Right atrium auricular region (tissue), 2 donors: ENCODE data around the gene SPTBN1. TPM values are rescaled to one million over a fixed set of nuclear protein-coding genes. Genes with fewer than 3 reads are reported as not detected.

ENCODE experiments used
- DNase-seq: peaks from one replicate; pipeline ENCODE4 v3.0.0-alpha.2; 2019; ENCODE audit warnings: low spot score
- H3K27ac ChIP-seq, 2 donors: fragments of 200-600 bp; sonication (generic); 1 replicate in 1 of 2; 2 replicates in 1 of 2; pipeline ENCODE4 v1.5.1; 2016 to 2019
- H3K27me3 ChIP-seq, 2 donors: fragments of 200-600 bp; sonication (generic); one replicate each; pipeline versions ENCODE4 v1.5.1 to v1.6.0; 2017 to 2019
- H3K36me3 ChIP-seq: fragments of 200-600 bp; sonication (generic); one replicate; pipeline ENCODE4 v1.5.1; 2016
- H3K4me1 ChIP-seq, 2 donors: fragments of 200-600 bp; sonication (generic); one replicate each; pipeline versions ENCODE4 v1.5.1 to v1.6.0; 2017 to 2019
- H3K4me3 ChIP-seq, 2 donors: fragments of 200-600 bp; sonication (generic); 1 replicate in 1 of 2; 2 replicates in 1 of 2; pipeline ENCODE4 v1.5.1; 2017 to 2019; ENCODE audit warnings: mild to moderate bottlenecking in 1 of 2, moderate library complexity in 1 of 2
- H3K9me3 ChIP-seq, 2 donors: fragments of 200-600 bp; sonication (generic); one replicate each; pipeline ENCODE4 v1.5.1; 2019
- CTCF ChIP-seq, 2 donors: fragments of 200-600 bp; sonication (generic); IDR thresholded peaks; one replicate each; pipeline ENCODE4 v1.5.1; 2019; ENCODE audit warnings: antibody characterized with exemption in 2 of 2
- total RNA-seq, 2 donors: library from RNA; depleted of rRNA; stranded (reverse); fragments of >200 nt; gene quantifications; one replicate each; pipeline ENCODE4 v1.1.0, GENCODE V29; 2016

SPTBN1 gene
- total RNA-seq, 2 donors from 2014 or later: 265 to 382 TPM

GRCh38 chr2:54434711-54435110 lies 21.4 kb upstream of the SPTBN1 start:
- TF ChIP-seq CTCF (IDR thresholded peaks at IDR 0.05): no peak
- no peak for DNase-seq
- H3K36me3 ChIP-seq: no peaks in the 10 kb centered on the region
- H3K4me1 ChIP-seq: peaks cover 0 to 74% of the 10 kb centered on the region in 2 donors
- no peak overlapping the region for H3K27ac ChIP-seq
- no peaks in the 10 kb centered on the region for H3K9me3 ChIP-seq
- H3K27me3 ChIP-seq: no peaks in the 10 kb centered on the region
- no peak overlapping the region for H3K4me3 ChIP-seq

GRCh38 chr2:54435325-54436226 lies 20.6 kb upstream of the SPTBN1 start:
- no peak for DNase-seq
- no peak for TF ChIP-seq CTCF (IDR thresholded peaks at IDR 0.05)
- no peaks in the 10 kb centered on the region for H3K36me3 ChIP-seq
- H3K27me3 ChIP-seq: no peaks in the 10 kb centered on the region
- H3K4me1 ChIP-seq: peaks cover 0 to 74% of the 10 kb centered on the region in 2 donors
- H3K27ac ChIP-seq: peak overlapping the region; percentile 42 to 44
- H3K4me3 ChIP-seq: no peak overlapping the region
- no peaks in the 10 kb centered on the region for H3K9me3 ChIP-seq

GRCh38 chr2:54437588-54437987 lies 18.5 kb upstream of the SPTBN1 start:
- H3K4me3 ChIP-seq: no peak overlapping the region
- no peaks in the 10 kb centered on the region for H3K9me3 ChIP-seq
- DNase-seq: no peak
- no peak for TF ChIP-seq CTCF (IDR thresholded peaks at IDR 0.05)
- H3K27ac ChIP-seq: no peak overlapping the region
- H3K36me3 ChIP-seq: no peaks in the 10 kb centered on the region
- H3K27me3 ChIP-seq: no peaks in the 10 kb centered on the region
- peaks cover 0 to 61% of the 10 kb centered on the region in 2 donors for H3K4me1 ChIP-seq

- H3K4me1 ChIP-seq: peaks cover 0 to 58% of the 10 kb centered on the region in 2 donors
- no peak for TF ChIP-seq CTCF (IDR thresholded peaks at IDR 0.05)
- H3K27me3 ChIP-seq: no peaks in the 10 kb centered on the region
- H3K27ac ChIP-seq: no peak overlapping the region
- H3K9me3 ChIP-seq: no peaks in the 10 kb centered on the region
- H3K4me3 ChIP-seq: no peak overlapping the region
- H3K36me3 ChIP-seq: no peaks in the 10 kb centered on the region
- no peak for DNase-seq
Measured at GRCh38 chr2:54438271-54438670, 17.9 kb upstream of the SPTBN1 start.

GRCh38 chr2:54439582-54439981 lies 16.5 kb upstream of the SPTBN1 start:
- DNase-seq: no peak
- TF ChIP-seq CTCF (IDR thresholded peaks at IDR 0.05): no peak

More at GRCh38 chr2:54439582-54439981, 16.5 kb upstream of the SPTBN1 start:
- no peaks in the 10 kb centered on the region for H3K36me3 ChIP-seq
- peaks cover 0 to 58% of the 10 kb centered on the region in 2 donors for H3K4me1 ChIP-seq
- no peaks in the 10 kb centered on the region for H3K27me3 ChIP-seq
- H3K4me3 ChIP-seq: no peak overlapping the region
- peak overlapping the region in 1 of 2 donors; percentile 11 for H3K27ac ChIP-seq
- H3K9me3 ChIP-seq: no peaks in the 10 kb centered on the region
